Measurements from ENCODE around the gene DNAH17. TPM values are rescaled to one million over a fixed set of nuclear protein-coding genes. Genes with fewer than 3 reads are reported as not detected.

The DNAH17 gene
- total RNA-seq, 1 experiment from 2014 or later, result 0.23 TPM

GRCh38 chr17:78486228-78486802 is 90.9 kb downstream of the DNAH17 start:
- Mint-ChIP-seq H3K9me3 (ENCODE audit: unreplicated experiment) (no peaks in the 10 kb centered on the region), H3K4me3 (ENCODE audit: unreplicated experiment) (no peak overlapping the region), H3K27ac (ENCODE audit: unreplicated experiment) (no peak overlapping the region), H3K4me1 (ENCODE audit: low read depth, unreplicated experiment) (peaks cover 6% of the 10 kb centered on the region), H3K36me3 (ENCODE audit: insufficient read depth, unreplicated experiment) (no peaks in the 10 kb centered on the region), H3K27me3 (ENCODE audit: insufficient read depth, unreplicated experiment) (peaks cover 6% of the 10 kb centered on the region)
- no peak for DNase-seq
- H3K4me3 ChIP-seq (ENCODE audit: low read depth, low read length), result no peak overlapping the region
- no peaks in the 10 kb centered on the region for H3K36me3 ChIP-seq (ENCODE audit: control insufficient read depth, insufficient read depth, low read length)
- no peaks in the 10 kb centered on the region for H3K4me1 ChIP-seq
- intact Hi-C loops (cut with micrococcal nuclease; ENCODE audit: unreplicated experiment), result no loop called here
- ChIA-PET POLR2A (interaction anchor here (0.6 kb wide), 1 partner anchor 40 kb away, joined by 12 read pairs; no protein-coding TSS in a partner anchor), CTCF (no interaction called here)
- TF ChIP-seq, protein P1, sequence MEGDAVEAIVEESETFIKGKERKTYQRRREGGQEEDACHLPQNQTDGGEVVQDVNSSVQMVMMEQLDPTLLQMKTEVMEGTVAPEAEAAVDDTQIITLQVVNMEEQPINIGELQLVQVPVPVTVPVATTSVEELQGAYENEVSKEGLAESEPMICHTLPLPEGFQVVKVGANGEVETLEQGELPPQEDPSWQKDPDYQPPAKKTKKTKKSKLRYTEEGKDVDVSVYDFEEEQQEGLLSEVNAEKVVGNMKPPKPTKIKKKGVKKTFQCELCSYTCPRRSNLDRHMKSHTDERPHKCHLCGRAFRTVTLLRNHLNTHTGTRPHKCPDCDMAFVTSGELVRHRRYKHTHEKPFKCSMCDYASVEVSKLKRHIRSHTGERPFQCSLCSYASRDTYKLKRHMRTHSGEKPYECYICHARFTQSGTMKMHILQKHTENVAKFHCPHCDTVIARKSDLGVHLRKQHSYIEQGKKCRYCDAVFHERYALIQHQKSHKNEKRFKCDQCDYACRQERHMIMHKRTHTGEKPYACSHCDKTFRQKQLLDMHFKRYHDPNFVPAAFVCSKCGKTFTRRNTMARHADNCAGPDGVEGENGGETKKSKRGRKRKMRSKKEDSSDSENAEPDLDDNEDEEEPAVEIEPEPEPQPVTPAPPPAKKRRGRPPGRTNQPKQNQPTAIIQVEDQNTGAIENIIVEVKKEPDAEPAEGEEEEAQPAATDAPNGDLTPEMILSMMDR (IDR thresholded peaks at IDR 0.05; ENCODE audit: insufficient read depth in 1 of 2, low read depth in 1 of 2, low read length in 1 of 2, severe bottlenecking in 1 of 2, unreplicated experiment in 1 of 2), result no peak
- H3K27me3 ChIP-seq (replicated peaks; ENCODE audit: control insufficient read depth, insufficient read depth, low read length), result no peaks in the 10 kb centered on the region
- no peaks in the 10 kb centered on the region for H3K9me3 ChIP-seq
- BruUV-seq (replicated peaks), result no TSS peak

GRCh38 chr17:78485290-78486168 is 91.7 kb downstream of the DNAH17 start:
- Mint-ChIP-seq H3K4me3 (ENCODE audit: unreplicated experiment) (no peak overlapping the region), H3K27me3 (ENCODE audit: insufficient read depth, unreplicated experiment) (peaks cover 6% of the 10 kb centered on the region), H3K36me3 (ENCODE audit: insufficient read depth, unreplicated experiment) (no peaks in the 10 kb centered on the region), H3K4me1 (ENCODE audit: low read depth, unreplicated experiment) (peaks cover 6% of the 10 kb centered on the region), H3K27ac (ENCODE audit: unreplicated experiment) (no peak overlapping the region), H3K9me3 (ENCODE audit: unreplicated experiment) (no peaks in the 10 kb centered on the region)
- no TSS peak for BruUV-seq (replicated peaks)
- ChIA-PET POLR2A (interaction anchor here (0.6 kb wide), 1 partner anchor 39 kb away, joined by 12 read pairs; no protein-coding TSS in a partner anchor), CTCF (no interaction called here)
- H3K27me3 ChIP-seq (replicated peaks; ENCODE audit: control insufficient read depth, insufficient read depth, low read length), result no peaks in the 10 kb centered on the region
- no peaks in the 10 kb centered on the region for H3K36me3 ChIP-seq (ENCODE audit: control insufficient read depth, insufficient read depth, low read length)
- no peaks in the 10 kb centered on the region for H3K9me3 ChIP-seq
- intact Hi-C loops (cut with micrococcal nuclease; ENCODE audit: unreplicated experiment), result no loop called here
- TF ChIP-seq, protein P1 (IDR thresholded peaks at IDR 0.05; ENCODE audit: insufficient read depth in 1 of 2, low read depth in 1 of 2, low read length in 1 of 2, severe bottlenecking in 1 of 2, unreplicated experiment in 1 of 2), result no peak
- peak overlapping the region; percentile 32; the same call in 1 of the 2 replicates for H3K4me3 ChIP-seq (ENCODE audit: low read depth, low read length)
- H3K4me1 ChIP-seq, result no peaks in the 10 kb centered on the region
- no peak for DNase-seq

DNA sequence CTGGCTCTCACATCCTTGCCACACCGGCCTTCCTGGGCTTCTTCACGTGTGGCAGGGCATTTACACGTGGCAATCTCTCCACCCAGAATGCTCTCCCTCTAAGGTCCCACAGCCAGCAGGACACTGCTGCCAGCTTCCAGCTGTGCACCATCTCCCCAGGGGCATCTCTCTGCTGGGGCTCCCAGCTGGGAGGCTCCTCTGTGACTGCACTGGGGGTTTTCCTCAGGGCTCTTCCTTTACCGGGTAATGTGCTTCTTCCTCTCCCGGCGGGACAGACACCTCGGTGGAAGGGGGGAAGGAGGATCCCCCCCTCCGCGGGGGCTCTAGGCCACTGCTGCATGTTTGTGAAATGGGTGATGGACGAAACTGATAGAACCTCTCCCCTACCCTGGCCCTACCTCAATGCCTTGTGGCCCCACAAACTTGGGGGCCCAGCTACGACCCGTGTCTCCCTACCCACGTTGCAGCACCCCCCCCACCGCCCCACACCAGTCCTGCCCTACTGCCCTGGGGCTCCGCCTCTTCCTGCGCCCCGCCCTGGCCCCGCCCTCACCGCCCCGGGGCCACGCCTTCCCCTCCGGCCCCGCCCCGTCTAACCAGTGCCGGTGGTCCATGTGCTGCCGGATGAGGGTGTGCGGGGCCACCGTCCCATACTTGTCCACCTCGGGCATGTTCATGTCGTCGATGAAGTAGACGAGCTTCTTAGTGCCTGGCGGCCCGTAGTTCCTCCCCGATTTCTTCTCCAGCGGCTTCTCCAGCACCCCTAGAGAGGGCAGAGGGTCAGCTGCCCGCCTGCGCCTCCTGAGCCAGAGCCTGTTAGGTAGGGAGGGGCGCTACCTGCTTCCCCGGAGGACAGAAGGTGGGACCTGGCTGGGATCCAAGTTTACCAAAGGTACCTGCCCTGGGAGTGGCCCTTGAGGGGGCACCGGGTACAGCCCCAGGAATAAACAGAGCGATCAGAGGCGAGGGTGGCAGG is 92.6 kb downstream of the DNAH17 start:
- CTCF ChIA-PET, result no interaction called here
- Histone ChIP-seq H3K4me3 (ENCODE audit: low read depth, low read length) (peak overlapping the region; percentile 32), H3K4me1 (no peaks in the 10 kb centered on the region), H3K9me3 (no peaks in the 10 kb centered on the region), H3K36me3 (ENCODE audit: control insufficient read depth, insufficient read depth, low read length) (no peaks in the 10 kb centered on the region), H3K27me3 (replicated peaks; ENCODE audit: control insufficient read depth, insufficient read depth, low read length) (no peaks in the 10 kb centered on the region)
- BruUV-seq (replicated peaks), result no TSS peak
- no peaks in the 10 kb centered on the region for H3K36me3 Mint-ChIP-seq (ENCODE audit: insufficient read depth, unreplicated experiment)
- H3K4me1 Mint-ChIP-seq (ENCODE audit: low read depth, unreplicated experiment), result peaks cover 6% of the 10 kb centered on the region
- peak overlapping the region; percentile 70 for H3K4me3 Mint-ChIP-seq (ENCODE audit: unreplicated experiment)
- H3K27me3 Mint-ChIP-seq (ENCODE audit: insufficient read depth, unreplicated experiment), result peaks cover 4% of the 10 kb centered on the region
- peak in 1 of 2 experiments; percentile 59 for DNase-seq
- TF ChIP-seq, protein P1 (IDR thresholded peaks at IDR 0.05; ENCODE audit: insufficient read depth in 1 of 2, low read depth in 1 of 2, low read length in 1 of 2, severe bottlenecking in 1 of 2, unreplicated experiment in 1 of 2), result no peak
- no peak overlapping the region for H3K27ac Mint-ChIP-seq (ENCODE audit: unreplicated experiment)
- intact Hi-C loops (cut with micrococcal nuclease; ENCODE audit: unreplicated experiment), result no loop called here
- POLR2A ChIA-PET, result interaction anchor here (0.7 kb wide), 1 partner anchor 25 kb away, joined by 7 read pairs; no protein-coding TSS in a partner anchor
- H3K9me3 Mint-ChIP-seq (ENCODE audit: unreplicated experiment), result no peaks in the 10 kb centered on the region
